Measurements from ENCODE around the gene TRHDE.

DNA sequence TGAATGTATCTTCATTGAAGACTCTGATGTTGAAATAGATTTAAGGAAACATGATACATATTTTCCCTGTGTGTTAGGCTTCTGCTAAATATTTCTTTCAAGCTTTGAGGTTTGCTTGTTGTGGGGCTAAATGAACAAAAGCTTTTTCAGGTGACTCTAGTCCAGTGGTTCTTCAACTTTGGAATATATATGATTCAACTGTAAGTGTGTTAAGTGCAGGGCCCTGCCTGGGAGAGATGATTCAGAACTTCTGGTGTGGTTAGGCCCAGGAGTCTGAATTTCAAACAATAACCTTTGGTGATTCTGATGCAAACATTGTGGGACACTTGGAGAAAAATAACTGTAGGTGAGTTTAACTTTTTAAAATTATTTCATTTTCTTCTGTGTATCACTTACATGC, 93.0 kb downstream of the TRHDE start:
- TF ChIP-seq POLR2A (IDR thresholded peaks at IDR 0.05; ENCODE audit: low read depth, low read length) (no peak), TAF1 (IDR thresholded peaks at IDR 0.05; ENCODE audit: low read depth, low read length) (no peak), PAX5 (IDR thresholded peaks at IDR 0.05; ENCODE audit: insufficient read depth, low read length, severe bottlenecking) (no peak), POLR2AphosphoS5 (IDR thresholded peaks at IDR 0.05; ENCODE audit: low read depth, low read length) (no peak), SPI1 (IDR thresholded peaks at IDR 0.05; ENCODE audit: low read depth, low read length) (no peak)
